HepG2 (cell line): ENCODE data around the gene GRHL1. TPM values are rescaled to one million over a fixed set of nuclear protein-coding genes. Genes with fewer than 3 reads are reported as not detected.

Source experiments
- ATAC-seq: fragments of 200-7000 bp; cut with Tn5 transposase; 3 replicates; pipeline ENCODE4 v1.9.1; 2020; ENCODE audit warnings: mild to moderate bottlenecking, moderate library complexity
- BruUV-seq: library from RNA; stranded (reverse); fragments of 400-500 nt; replicated peaks from 2 replicates; lab custom pipeline; 2021; lab: Mats Ljungman, UMichigan
- CTCF ChIA-PET: fragments of 300-600 bp; formaldehyde crosslinking; extraction: SDS; loops from one replicate; lab custom pipeline; 2021; ENCODE audit warnings: low total read pairs, inconsistent platforms, low intra/inter-chr PET ratio; lab: Yijun Ruan, JAX
- POLR2A ChIA-PET: fragments of 350-600 bp; sonication (Branson Sonifier 250); formaldehyde crosslinking; loops from one replicate; lab custom pipeline; 2020; ENCODE audit warnings: antibody characterized with exemption, inconsistent platforms; lab: Yijun Ruan, JAX
- DNase-seq: peaks from one replicate; pipeline ENCODE4 v3.0.0-alpha.2; 2015; ENCODE audit warnings: low spot score
- FAIRE-seq: peaks from 3 replicates; lab custom pipeline; 2011; peaks lifted over from hg19 to GRCh38; lab: Jason Lieb, UNC
- H2AFZ ChIP-seq: one replicate; pipeline ENCODE4 v1.6.1; 2011; ENCODE audit warnings: low read length, inconsistent platforms
- H3K27ac ChIP-seq: fragments of 300-600 bp; 3 replicates; pipeline ENCODE4 v1.8.0; 2011; ENCODE audit warnings: mixed run types, mild to moderate bottlenecking, mixed read lengths, low read length, inconsistent platforms; ENCODE audit not compliant: insufficient read depth; ENCODE audit errors: extremely low read length
- H3K27me3 ChIP-seq, 2 experiments: fragments of 200-600 bp in 1 of 2; 2 replicates in 1 of 2; 3 replicates in 1 of 2; pipeline versions ENCODE4 v1.6.0 to v1.8.0; 2011; ENCODE audit warnings: low read length in 2 of 2, mild to moderate bottlenecking in 2 of 2, moderate library complexity in 2 of 2, inconsistent platforms in 1 of 2; ENCODE audit not compliant: insufficient read depth in 2 of 2, control insufficient read depth in 1 of 2
- H3K36me3 ChIP-seq, 2 experiments: fragments of 200-600 bp in 1 of 2; replicated peaks in 1 of 2; 2 replicates in 1 of 2; 3 replicates in 1 of 2; pipeline versions ENCODE4 v1.5.1 to v1.8.0; 2011; ENCODE audit warnings: low read length in 2 of 2, inconsistent platforms in 1 of 2; ENCODE audit not compliant: insufficient read depth in 2 of 2, control insufficient read depth in 1 of 2
- H3K4me1 ChIP-seq: 2 replicates; pipeline ENCODE4 v1.5.1; 2012; ENCODE audit warnings: low read length, inconsistent platforms; ENCODE audit not compliant: insufficient read depth
- H3K4me2 ChIP-seq: 2 replicates; pipeline ENCODE4 v1.6.0; 2011; ENCODE audit warnings: low read depth, low read length, inconsistent platforms
- H3K4me3 ChIP-seq, 3 experiments: fragments of 200-600 bp in 1 of 3; sonication (generic), shearing (Covaris generic) in 1 of 3; replicated peaks in 1 of 3; 2 replicates each; pipeline ENCODE4 v1.5.1; 2011 to 2016; ENCODE audit warnings: low read length in 3 of 3, inconsistent platforms in 2 of 3, low read depth in 2 of 3, mild to moderate bottlenecking in 2 of 3, control low read depth in 1 of 3, mixed read lengths in 1 of 3; ENCODE audit not compliant: insufficient read depth in 1 of 3
- H3K79me2 ChIP-seq: one replicate; pipeline ENCODE4 v1.6.1; 2011; ENCODE audit warnings: low read length, inconsistent platforms; ENCODE audit not compliant: insufficient read depth
- H3K9ac ChIP-seq: 2 replicates; pipeline ENCODE4 v1.6.0; 2011; ENCODE audit warnings: mild to moderate bottlenecking, low read depth, low read length, inconsistent platforms; ENCODE audit not compliant: insufficient read depth
- H3K9me3 ChIP-seq: 2 replicates; pipeline ENCODE4 v1.5.1; 2012; ENCODE audit warnings: mild to moderate bottlenecking, low read length
- H4K20me1 ChIP-seq: 2 replicates; pipeline ENCODE4 v1.6.0; 2011; ENCODE audit warnings: inconsistent platforms, mild to moderate bottlenecking, low read length, moderate library complexity; ENCODE audit not compliant: insufficient read depth
- CC2D1A ChIP-seq: sonication (generic); formaldehyde crosslinking; IDR thresholded peaks from 2 replicates; pipeline ENCODE4 v1.8.1; 2023; ENCODE audit warnings: mild to moderate bottlenecking, missing genetic modification reagents
- CHD2 ChIP-seq: IDR thresholded peaks from 2 replicates; pipeline ENCODE4 v1.6.1; 2011; ENCODE audit warnings: low read depth, low read length, improper control_type of control experiment
- EED ChIP-seq: sonication (generic); formaldehyde crosslinking; IDR thresholded peaks from 2 replicates; pipeline ENCODE4 v1.5.0; 2020; ENCODE audit warnings: mild to moderate bottlenecking, missing genetic modification reagents
- MED13 ChIP-seq: sonication (generic); formaldehyde crosslinking; IDR thresholded peaks from 2 replicates; pipeline ENCODE4 v1.5.0; 2020; ENCODE audit warnings: missing genetic modification reagents
- POLR2AphosphoS2 ChIP-seq: IDR thresholded peaks from 2 replicates; pipeline ENCODE4 v1.6.1; 2011; ENCODE audit warnings: low read depth, low read length, improper control_type of control experiment
- RAD21 ChIP-seq: fragments of 450-650 bp; formaldehyde crosslinking; IDR thresholded peaks from 2 replicates; pipeline ENCODE4 v1.5.0; 2020; ENCODE audit warnings: mild to moderate bottlenecking
- STAG1 ChIP-seq: sonication (generic); formaldehyde crosslinking; IDR thresholded peaks from 2 replicates; pipeline ENCODE4 v1.4.0; 2020; ENCODE audit warnings: missing genetic modification reagents
- ZNF274 ChIP-seq: sonication (generic); formaldehyde crosslinking; IDR thresholded peaks from 2 replicates; pipeline ENCODE4 v1.5.1; 2020; ENCODE audit warnings: mild to moderate bottlenecking, missing genetic modification reagents
- ZNF331 ChIP-seq: sonication (generic); formaldehyde crosslinking; IDR thresholded peaks from 2 replicates; pipeline ENCODE4 v1.4.0; 2020; ENCODE audit warnings: missing genetic modification reagents
- ZNF703 ChIP-seq: sonication (generic); formaldehyde crosslinking; IDR thresholded peaks from 2 replicates; pipeline ENCODE4 v1.5.1; 2020; ENCODE audit warnings: missing genetic modification reagents, mild to moderate bottlenecking, moderate library complexity, borderline replicate concordance
- WGBS: methylation state at CpG from one replicate; pipeline ENCODE4 v1.1.6; 2017; ENCODE audit warnings: low lambda C conversion rate; 5-methylcytosine and 5-hydroxymethylcytosine counted together
- in situ Hi-C: cut with HindIII; loops from 2 replicates; pipeline ENCODE4 v1.10.0; 2017; ENCODE audit warnings: low pct_unique_long_range_greater_than_20kb; ENCODE audit not compliant: extremely low pct_ligation_motif_present
- intact Hi-C: fragments of 100-400 bp; cut with micrococcal nuclease; formaldehyde crosslinking; loops from one replicate; pipeline ENCODE4 v1.10.0; 2022; ENCODE audit not compliant: unreplicated experiment
- polyA plus RNA-seq, 8 experiments: library from polyadenylated mRNA; depleted of rRNA in 3 of 8; stranded (reverse) in 7 of 8; unstranded in 1 of 8; fragments of >200 nt; fragmentation: Illumina TruSeq in 4 of 8; extraction: Trizol in 4 of 8; gene quantifications; 2 replicates each; pipeline versions ENCODE4 v1.2.1 to v1.2.3, GENCODE V29; 2011 to 2016; ENCODE audit warnings: low read depth in 4 of 8, missing spikeins in 1 of 8, mixed read lengths in 1 of 8; ENCODE audit not compliant: insufficient read depth in 1 of 8
- total RNA-seq, 5 experiments: library from RNA; depleted of rRNA; stranded (reverse); fragments of >200 nt; fragmentation: Illumina TruSeq; extraction: Trizol; gene quantifications; 2 replicates each; pipeline ENCODE4 v1.2.3, GENCODE V29; 2016; ENCODE audit warnings: low read depth in 1 of 5
- TF ChIP-seq, protein P1 (sequence below): sonication (generic); formaldehyde crosslinking; IDR thresholded peaks from 2 replicates; pipeline ENCODE4 v1.5.0; 2020; ENCODE audit warnings: mild to moderate bottlenecking, missing genetic modification reagents, moderate library complexity
- TF ChIP-seq, protein P2 (sequence below): sonication (generic); formaldehyde crosslinking; IDR thresholded peaks from 2 replicates; pipeline ENCODE4 v1.4.0; 2020; ENCODE audit warnings: missing genetic modification reagents, mild to moderate bottlenecking, borderline replicate concordance

GRHL1 gene
- total and polyA plus RNA-seq, 2 of the 13 experiments (the other 11 are each of a cell fraction or from before 2014, with no cell fraction given): 9.3 to 12.0 TPM

DNA sequence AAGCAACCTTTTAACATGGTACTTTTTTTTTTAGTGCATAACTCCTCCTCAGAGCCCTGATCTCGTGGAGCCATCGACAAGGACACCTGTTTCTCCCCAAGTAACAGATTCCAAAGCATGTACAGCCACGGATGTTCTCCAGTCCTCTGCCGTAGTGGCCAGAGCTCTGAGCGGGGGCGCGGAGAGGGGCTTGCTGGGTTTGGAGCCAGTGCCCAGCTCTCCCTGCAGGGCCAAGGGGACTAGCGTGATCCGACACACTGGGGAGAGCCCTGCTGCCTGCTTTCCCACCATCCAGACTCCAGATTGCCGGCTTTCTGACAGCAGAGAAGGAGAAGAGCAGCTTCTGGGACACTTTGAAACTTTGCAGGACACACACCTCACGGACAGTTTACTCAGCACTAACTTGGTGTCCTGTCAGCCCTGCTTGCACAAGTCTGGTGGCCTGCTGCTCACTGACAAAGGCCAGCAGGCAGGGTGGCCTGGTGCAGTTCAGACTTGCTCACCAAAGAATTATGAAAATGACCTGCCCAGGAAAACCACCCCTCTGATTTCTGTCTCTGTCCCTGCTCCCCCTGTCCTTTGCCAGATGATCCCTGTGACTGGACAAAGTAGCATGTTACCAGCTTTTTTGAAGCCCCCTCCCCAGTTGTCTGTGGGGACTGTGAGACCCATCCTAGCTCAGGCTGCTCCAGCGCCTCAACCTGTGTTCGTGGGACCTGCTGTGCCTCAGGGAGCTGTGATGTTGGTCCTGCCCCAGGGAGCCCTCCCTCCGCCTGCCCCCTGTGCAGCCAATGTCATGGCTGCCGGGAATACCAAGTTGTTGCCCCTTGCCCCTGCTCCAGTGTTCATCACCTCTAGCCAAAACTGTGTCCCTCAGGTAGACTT, 96.4 kb downstream of the GRHL1 start:
- TF ChIP-seq EED (CRISPR knock-in tag) (0 out of 2 replicates have a peak, but pooled peaks have one; percentile 21), ZNF274 (CRISPR knock-in tag) (0 out of 2 replicates have a peak, but pooled peaks have one; percentile 15), MED13 (no peak)
- Histone ChIP-seq H4K20me1 (peaks cover 9% of the 10 kb centered on the region; the same call in 1 of the 2 replicates), H3K4me2 (no peak overlapping the region), H3K79me2 (no peaks in the 10 kb centered on the region), H2AFZ (no peak overlapping the region), H3K4me3 (no peak overlapping the region), H3K27ac (no peak overlapping the region), H3K4me1 (peaks cover 24% of the 10 kb centered on the region), H3K9ac (no peak overlapping the region), H3K27me3 (no peaks in the 10 kb centered on the region; a peak in 1 of 5 replicates), H3K36me3 (peaks cover 4 to 17% of the 10 kb centered on the region in 2 experiments; a peak in 4 of 5 replicates), H3K9me3 (no peaks in the 10 kb centered on the region)
- BruUV-seq: no TSS peak
- in situ Hi-C loops (loop anchor here (5.0 kb wide), 1 partner anchor 251 kb away; no protein-coding TSS in a partner anchor), intact Hi-C loops (loop anchor here (1.0 kb wide), 4 partner anchors 64 to 278 kb away; no protein-coding TSS in a partner anchor)
- ChIA-PET POLR2A (interaction anchor here (1.0 to 1.4 kb wide), 2 partner anchors 9 to 10 kb away, joined by 3 to 6 read pairs; no protein-coding TSS in a partner anchor), CTCF (interaction anchor here (0.9 to 2.5 kb wide), 4 partner anchors 64 to 278 kb away, joined by 3 to 25 read pairs (median 16); no protein-coding TSS in a partner anchor)
- no peak for ATAC-seq
- 86% methylated on average over 15 of the region's 15 CpGs for WGBS
- no peak for FAIRE-seq
- no peak for DNase-seq

- H3K27me3 ChIP-seq: no peaks in the 10 kb centered on the region; a peak in 1 of 5 replicates
- H2AFZ ChIP-seq: no peak overlapping the region
- H3K4me2 ChIP-seq: no peak overlapping the region
- no peak for DNase-seq
- no peak overlapping the region for H3K9ac ChIP-seq
- peaks cover 23% of the 10 kb centered on the region for H3K4me1 ChIP-seq
- H3K27ac ChIP-seq: no peak overlapping the region
- CTCF ChIA-PET: interaction anchor here (0.8 to 2.5 kb wide), 5 partner anchors 20 to 278 kb away, joined by 3 to 25 read pairs (median 14); no protein-coding TSS in a partner anchor
- intact Hi-C loops: loop anchor here (1.0 kb wide), 4 partner anchors 64 to 278 kb away; no protein-coding TSS in a partner anchor
- 72% methylated on average over 10 of the region's 10 CpGs for WGBS
- POLR2A ChIA-PET: interaction anchor here (1.4 kb wide), 1 partner anchor 9 kb away, joined by 6 read pairs; no protein-coding TSS in a partner anchor
- no TSS peak for BruUV-seq
- peak; percentile 66 for FAIRE-seq
- TF ChIP-seq, protein P1, sequence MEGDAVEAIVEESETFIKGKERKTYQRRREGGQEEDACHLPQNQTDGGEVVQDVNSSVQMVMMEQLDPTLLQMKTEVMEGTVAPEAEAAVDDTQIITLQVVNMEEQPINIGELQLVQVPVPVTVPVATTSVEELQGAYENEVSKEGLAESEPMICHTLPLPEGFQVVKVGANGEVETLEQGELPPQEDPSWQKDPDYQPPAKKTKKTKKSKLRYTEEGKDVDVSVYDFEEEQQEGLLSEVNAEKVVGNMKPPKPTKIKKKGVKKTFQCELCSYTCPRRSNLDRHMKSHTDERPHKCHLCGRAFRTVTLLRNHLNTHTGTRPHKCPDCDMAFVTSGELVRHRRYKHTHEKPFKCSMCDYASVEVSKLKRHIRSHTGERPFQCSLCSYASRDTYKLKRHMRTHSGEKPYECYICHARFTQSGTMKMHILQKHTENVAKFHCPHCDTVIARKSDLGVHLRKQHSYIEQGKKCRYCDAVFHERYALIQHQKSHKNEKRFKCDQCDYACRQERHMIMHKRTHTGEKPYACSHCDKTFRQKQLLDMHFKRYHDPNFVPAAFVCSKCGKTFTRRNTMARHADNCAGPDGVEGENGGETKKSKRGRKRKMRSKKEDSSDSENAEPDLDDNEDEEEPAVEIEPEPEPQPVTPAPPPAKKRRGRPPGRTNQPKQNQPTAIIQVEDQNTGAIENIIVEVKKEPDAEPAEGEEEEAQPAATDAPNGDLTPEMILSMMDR (CRISPR knock-in tag): peak; percentile 71
- no peak for TF ChIP-seq CHD2
- peak; percentile 36; the same call in 1 of the 2 replicates for TF ChIP-seq RAD21 (CRISPR knock-in tag)
- no peak for TF ChIP-seq ZNF703
- TF ChIP-seq CC2D1A (CRISPR knock-in tag): no peak
- TF ChIP-seq STAG1 (CRISPR knock-in tag): peak; percentile 73
- peak; percentile 91; the same call in 1 of the 2 replicates for TF ChIP-seq POLR2AphosphoS2
- TF ChIP-seq, protein P2, sequence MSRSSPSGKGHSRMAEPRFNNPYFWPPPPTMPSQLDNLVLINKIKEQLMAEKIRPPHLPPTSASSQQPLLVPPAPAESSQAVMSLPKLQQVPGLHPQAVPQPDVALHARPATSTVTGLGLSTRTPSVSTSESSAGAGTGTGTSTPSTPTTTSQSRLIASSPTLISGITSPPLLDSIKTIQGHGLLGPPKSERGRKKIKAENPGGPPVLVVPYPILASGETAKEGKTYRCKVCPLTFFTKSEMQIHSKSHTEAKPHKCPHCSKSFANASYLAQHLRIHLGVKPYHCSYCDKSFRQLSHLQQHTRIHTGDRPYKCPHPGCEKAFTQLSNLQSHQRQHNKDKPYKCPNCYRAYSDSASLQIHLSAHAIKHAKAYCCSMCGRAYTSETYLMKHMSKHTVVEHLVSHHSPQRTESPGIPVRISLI (CRISPR knock-in tag): peak; percentile 94
- no peak for TF ChIP-seq ZNF331 (CRISPR knock-in tag)
- H3K79me2 ChIP-seq: no peaks in the 10 kb centered on the region
- in situ Hi-C loops: loop anchor here (5.0 kb wide), 1 partner anchor 251 kb away; no protein-coding TSS in a partner anchor
- no peaks in the 10 kb centered on the region for H3K9me3 ChIP-seq
- peaks cover 9% of the 10 kb centered on the region; the same call in 1 of the 2 replicates for H4K20me1 ChIP-seq
- ATAC-seq: peak; percentile 12; the same call in 2 of the 3 replicates
- H3K36me3 ChIP-seq: peaks cover 4 to 17% of the 10 kb centered on the region in 2 experiments; a peak in 4 of 5 replicates
- no peak overlapping the region for H3K4me3 ChIP-seq
These were observed 97.1 kb downstream of the GRHL1 start for GRCh38 chr2:10048501-10049171.
